ENCODE data around the gene ELMO1. TPM values are rescaled to one million over a fixed set of nuclear protein-coding genes. Genes with fewer than 3 reads are reported as not detected.

The ELMO1 gene
- total and polyA plus RNA-seq, 2 of the 13 experiments (the other 11 are each of a cell fraction or from before 2014, with no cell fraction given) = 0.11 to 0.17 TPM

DNA sequence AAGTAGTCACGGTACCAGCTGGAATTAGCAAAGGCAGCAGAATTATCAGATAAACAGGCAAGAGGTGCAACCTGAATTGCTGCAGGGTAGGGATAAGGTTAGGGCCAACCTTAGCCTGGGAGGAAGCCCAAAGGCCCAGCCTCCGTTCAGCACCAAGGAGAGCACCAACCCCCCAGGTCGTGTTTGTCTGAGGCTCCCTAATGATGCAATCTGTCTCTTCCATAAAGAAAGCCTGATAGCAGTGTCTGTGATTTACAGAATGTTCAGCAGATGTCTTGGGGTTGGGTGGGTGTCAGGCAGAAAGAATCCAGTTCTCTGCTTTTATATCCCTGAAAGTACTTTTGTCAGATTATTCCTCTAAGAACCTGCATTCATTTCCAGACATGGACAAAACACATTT, 396.0 kb downstream of the ELMO1 start (continued):
- TF ChIP-seq, protein P1, sequence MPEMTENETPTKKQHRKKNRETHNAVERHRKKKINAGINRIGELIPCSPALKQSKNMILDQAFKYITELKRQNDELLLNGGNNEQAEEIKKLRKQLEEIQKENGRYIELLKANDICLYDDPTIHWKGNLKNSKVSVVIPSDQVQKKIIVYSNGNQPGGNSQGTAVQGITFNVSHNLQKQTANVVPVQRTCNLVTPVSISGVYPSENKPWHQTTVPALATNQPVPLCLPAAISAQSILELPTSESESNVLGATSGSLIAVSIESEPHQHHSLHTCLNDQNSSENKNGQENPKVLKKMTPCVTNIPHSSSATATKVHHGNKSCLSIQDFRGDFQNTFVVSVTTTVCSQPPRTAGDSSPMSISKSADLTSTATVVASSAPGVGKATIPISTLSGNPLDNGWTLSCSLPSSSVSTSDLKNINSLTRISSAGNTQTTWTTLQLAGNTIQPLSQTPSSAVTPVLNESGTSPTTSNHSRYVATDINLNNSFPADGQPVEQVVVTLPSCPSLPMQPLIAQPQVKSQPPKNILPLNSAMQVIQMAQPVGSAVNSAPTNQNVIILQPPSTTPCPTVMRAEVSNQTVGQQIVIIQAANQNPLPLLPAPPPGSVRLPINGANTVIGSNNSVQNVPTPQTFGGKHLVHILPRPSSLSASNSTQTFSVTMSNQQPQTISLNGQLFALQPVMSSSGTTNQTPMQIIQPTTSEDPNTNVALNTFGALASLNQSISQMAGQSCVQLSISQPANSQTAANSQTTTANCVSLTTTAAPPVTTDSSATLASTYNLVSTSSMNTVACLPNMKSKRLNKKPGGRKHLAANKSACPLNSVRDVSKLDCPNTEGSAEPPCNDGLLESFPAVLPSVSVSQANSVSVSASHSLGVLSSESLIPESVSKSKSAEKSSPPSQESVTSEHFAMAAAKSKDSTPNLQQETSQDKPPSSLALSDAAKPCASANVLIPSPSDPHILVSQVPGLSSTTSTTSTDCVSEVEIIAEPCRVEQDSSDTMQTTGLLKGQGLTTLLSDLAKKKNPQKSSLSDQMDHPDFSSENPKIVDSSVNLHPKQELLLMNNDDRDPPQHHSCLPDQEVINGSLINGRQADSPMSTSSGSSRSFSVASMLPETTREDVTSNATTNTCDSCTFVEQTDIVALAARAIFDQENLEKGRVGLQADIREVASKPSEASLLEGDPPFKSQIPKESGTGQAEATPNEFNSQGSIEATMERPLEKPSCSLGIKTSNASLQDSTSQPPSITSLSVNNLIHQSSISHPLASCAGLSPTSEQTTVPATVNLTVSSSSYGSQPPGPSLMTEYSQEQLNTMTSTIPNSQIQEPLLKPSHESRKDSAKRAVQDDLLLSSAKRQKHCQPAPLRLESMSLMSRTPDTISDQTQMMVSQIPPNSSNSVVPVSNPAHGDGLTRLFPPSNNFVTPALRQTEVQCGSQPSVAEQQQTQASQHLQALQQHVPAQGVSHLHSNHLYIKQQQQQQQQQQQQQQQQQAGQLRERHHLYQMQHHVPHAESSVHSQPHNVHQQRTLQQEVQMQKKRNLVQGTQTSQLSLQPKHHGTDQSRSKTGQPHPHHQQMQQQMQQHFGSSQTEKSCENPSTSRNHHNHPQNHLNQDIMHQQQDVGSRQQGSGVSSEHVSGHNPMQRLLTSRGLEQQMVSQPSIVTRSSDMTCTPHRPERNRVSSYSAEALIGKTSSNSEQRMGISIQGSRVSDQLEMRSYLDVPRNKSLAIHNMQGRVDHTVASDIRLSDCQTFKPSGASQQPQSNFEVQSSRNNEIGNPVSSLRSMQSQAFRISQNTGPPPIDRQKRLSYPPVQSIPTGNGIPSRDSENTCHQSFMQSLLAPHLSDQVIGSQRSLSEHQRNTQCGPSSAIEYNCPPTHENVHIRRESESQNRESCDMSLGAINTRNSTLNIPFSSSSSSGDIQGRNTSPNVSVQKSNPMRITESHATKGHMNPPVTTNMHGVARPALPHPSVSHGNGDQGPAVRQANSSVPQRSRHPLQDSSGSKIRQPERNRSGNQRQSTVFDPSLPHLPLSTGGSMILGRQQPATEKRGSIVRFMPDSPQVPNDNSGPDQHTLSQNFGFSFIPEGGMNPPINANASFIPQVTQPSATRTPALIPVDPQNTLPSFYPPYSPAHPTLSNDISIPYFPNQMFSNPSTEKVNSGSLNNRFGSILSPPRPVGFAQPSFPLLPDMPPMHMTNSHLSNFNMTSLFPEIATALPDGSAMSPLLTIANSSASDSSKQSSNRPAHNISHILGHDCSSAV (CRISPR knock-in tag; IDR thresholded peaks at IDR 0.05; ENCODE audit: borderline replicate concordance) = no peak
- TF ChIP-seq, protein P2, sequence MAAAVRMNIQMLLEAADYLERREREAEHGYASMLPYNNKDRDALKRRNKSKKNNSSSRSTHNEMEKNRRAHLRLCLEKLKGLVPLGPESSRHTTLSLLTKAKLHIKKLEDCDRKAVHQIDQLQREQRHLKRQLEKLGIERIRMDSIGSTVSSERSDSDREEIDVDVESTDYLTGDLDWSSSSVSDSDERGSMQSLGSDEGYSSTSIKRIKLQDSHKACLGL (CRISPR knock-in tag; IDR thresholded peaks at IDR 0.05) = no peak
- TF ChIP-seq, protein P3, sequence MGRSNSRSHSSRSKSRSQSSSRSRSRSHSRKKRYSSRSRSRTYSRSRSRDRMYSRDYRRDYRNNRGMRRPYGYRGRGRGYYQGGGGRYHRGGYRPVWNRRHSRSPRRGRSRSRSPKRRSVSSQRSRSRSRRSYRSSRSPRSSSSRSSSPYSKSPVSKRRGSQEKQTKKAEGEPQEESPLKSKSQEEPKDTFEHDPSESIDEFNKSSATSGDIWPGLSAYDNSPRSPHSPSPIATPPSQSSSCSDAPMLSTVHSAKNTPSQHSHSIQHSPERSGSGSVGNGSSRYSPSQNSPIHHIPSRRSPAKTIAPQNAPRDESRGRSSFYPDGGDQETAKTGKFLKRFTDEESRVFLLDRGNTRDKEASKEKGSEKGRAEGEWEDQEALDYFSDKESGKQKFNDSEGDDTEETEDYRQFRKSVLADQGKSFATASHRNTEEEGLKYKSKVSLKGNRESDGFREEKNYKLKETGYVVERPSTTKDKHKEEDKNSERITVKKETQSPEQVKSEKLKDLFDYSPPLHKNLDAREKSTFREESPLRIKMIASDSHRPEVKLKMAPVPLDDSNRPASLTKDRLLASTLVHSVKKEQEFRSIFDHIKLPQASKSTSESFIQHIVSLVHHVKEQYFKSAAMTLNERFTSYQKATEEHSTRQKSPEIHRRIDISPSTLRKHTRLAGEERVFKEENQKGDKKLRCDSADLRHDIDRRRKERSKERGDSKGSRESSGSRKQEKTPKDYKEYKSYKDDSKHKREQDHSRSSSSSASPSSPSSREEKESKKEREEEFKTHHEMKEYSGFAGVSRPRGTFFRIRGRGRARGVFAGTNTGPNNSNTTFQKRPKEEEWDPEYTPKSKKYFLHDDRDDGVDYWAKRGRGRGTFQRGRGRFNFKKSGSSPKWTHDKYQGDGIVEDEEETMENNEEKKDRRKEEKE (IDR thresholded peaks at IDR 0.05) = no peak
- TF ChIP-seq HNF4G (IDR thresholded peaks at IDR 0.05; ENCODE audit: borderline replicate concordance, low read depth, low read length) (no peak), HNF4G (CRISPR knock-in tag; IDR thresholded peaks at IDR 0.05; ENCODE audit: borderline replicate concordance, low read depth) (0 out of 2 replicates have a peak, but pooled peaks have one; percentile 31), ZSCAN12 (CRISPR knock-in tag; IDR thresholded peaks at IDR 0.05) (peak; percentile 83; the same call in 1 of the 2 replicates), ZNF562 (CRISPR knock-in tag; IDR thresholded peaks at IDR 0.05; ENCODE audit: borderline replicate concordance) (no peak), SOX13 (IDR thresholded peaks at IDR 0.05) (no peak), SOX13 (CRISPR knock-in tag; conservative IDR thresholded peaks at IDR 0.05 in 1 of 2, IDR thresholded peaks at IDR 0.05 in 1 of 2) (peak in 1 of 2 experiments; percentile 57; a peak in 2 of 4 replicates), PCBP1 (IDR thresholded peaks at IDR 0.05; ENCODE audit: borderline replicate concordance, low read depth, low read length) (no peak), KLF15 (CRISPR knock-in tag; IDR thresholded peaks at IDR 0.05; ENCODE audit: borderline replicate concordance) (no peak; the same call in 1 of the 2 replicates), CBX1 (IDR thresholded peaks at IDR 0.05; ENCODE audit: low read depth) (no peak), MBNL3 (CRISPR knock-in tag; conservative IDR thresholded peaks at IDR 0.05) (no peak), FOXJ3 (CRISPR knock-in tag; IDR thresholded peaks at IDR 0.05; ENCODE audit: borderline replicate concordance) (no peak)
- TF ChIP-seq, protein P4, sequence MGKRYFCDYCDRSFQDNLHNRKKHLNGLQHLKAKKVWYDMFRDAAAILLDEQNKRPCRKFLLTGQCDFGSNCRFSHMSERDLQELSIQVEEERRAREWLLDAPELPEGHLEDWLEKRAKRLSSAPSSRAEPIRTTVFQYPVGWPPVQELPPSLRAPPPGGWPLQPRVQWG (CRISPR knock-in tag; IDR thresholded peaks at IDR 0.05; ENCODE audit: borderline replicate concordance, low read depth) = no peak
- TF ChIP-seq, protein P5, sequence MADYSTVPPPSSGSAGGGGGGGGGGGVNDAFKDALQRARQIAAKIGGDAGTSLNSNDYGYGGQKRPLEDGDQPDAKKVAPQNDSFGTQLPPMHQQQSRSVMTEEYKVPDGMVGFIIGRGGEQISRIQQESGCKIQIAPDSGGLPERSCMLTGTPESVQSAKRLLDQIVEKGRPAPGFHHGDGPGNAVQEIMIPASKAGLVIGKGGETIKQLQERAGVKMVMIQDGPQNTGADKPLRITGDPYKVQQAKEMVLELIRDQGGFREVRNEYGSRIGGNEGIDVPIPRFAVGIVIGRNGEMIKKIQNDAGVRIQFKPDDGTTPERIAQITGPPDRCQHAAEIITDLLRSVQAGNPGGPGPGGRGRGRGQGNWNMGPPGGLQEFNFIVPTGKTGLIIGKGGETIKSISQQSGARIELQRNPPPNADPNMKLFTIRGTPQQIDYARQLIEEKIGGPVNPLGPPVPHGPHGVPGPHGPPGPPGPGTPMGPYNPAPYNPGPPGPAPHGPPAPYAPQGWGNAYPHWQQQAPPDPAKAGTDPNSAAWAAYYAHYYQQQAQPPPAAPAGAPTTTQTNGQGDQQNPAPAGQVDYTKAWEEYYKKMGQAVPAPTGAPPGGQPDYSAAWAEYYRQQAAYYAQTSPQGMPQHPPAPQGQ (CRISPR knock-in tag; IDR thresholded peaks at IDR 0.05; ENCODE audit: borderline replicate concordance) = no peak

Measured in HepG2 (cell line).